Measurements from ENCODE around the gene CD151. TPM values are rescaled to one million over a fixed set of nuclear protein-coding genes. Genes with fewer than 3 reads are reported as not detected.

Gene CD151
- polyA plus RNA-seq, 1 donor (not counting 4 experiments of a cell fraction or from before 2014, with no cell fraction given) = 434 TPM

DNA sequence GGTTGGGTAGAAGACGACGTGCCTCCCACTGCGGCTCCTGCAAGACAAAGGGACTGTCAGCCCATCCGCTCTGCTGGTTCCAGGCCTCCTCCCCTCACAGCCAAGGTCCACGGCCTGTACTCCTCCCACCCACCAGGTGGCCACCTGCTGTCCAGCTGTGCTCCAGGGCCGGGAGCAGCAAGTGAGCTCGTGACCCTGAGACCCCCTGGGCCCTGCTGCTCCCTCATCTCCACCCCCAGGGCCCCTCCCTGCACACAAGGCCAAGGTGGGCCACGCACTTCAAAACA, 37.3 kb downstream of the CD151 start:
- Histone ChIP-seq H3K9me3 (ENCODE audit: control insufficient read depth, low read depth, low read length) (no peaks in the 10 kb centered on the region), H2AFZ (ENCODE audit: control insufficient read depth, low read length) (no peak overlapping the region), H3K9ac (ENCODE audit: control insufficient read depth, extremely low read depth, insufficient read depth, low read length) (no peak overlapping the region), H3K27me3 (ENCODE audit: control insufficient read depth, extremely low read depth, insufficient read depth, low read length) (peaks cover 2% of the 10 kb centered on the region), H3K9me1 (ENCODE audit: control insufficient read depth, extremely low read depth, insufficient read depth, low read length) (no peaks in the 10 kb centered on the region), H4K20me1 (ENCODE audit: control insufficient read depth, extremely low read depth, insufficient read depth, low read length) (peaks cover 2% of the 10 kb centered on the region), H3K36me3 (ENCODE audit: control insufficient read depth in 2 of 2, extremely low read depth in 1 of 2, insufficient read depth in 2 of 2, low read length in 2 of 2) (peaks cover 0 to 9% of the 10 kb centered on the region in 2 experiments), H3K4me3 (ENCODE audit: control insufficient read depth in 2 of 3, extremely low read depth in 1 of 3, insufficient read depth in 2 of 3, low read depth in 1 of 3, low read length in 3 of 3) (no peak overlapping the region), H3K79me2 (ENCODE audit: control insufficient read depth, insufficient read depth, low read length) (no peaks in the 10 kb centered on the region), H3K4me2 (ENCODE audit: control insufficient read depth, extremely low read depth, insufficient read depth, low read depth, low read length) (no peak overlapping the region), H3K4me1 (ENCODE audit: control insufficient read depth, extremely low read depth, insufficient read depth, low read length) (no peaks in the 10 kb centered on the region), H3K27ac (ENCODE audit: control insufficient read depth, insufficient read depth, low read length) (no peak overlapping the region)
- dilution Hi-C loops (cut with MboI; ENCODE audit: extremely low pct_ligation_motif_present, low sequenced_read_pairs) = no loop called here
- FAIRE-seq (no peak), DNase-seq (ENCODE audit: low read depth, low spot score) (no peak)
- no peak for TF ChIP-seq EZH2 (IDR thresholded peaks at IDR 0.05; ENCODE audit: low read length)
- TF ChIP-seq, protein P1, sequence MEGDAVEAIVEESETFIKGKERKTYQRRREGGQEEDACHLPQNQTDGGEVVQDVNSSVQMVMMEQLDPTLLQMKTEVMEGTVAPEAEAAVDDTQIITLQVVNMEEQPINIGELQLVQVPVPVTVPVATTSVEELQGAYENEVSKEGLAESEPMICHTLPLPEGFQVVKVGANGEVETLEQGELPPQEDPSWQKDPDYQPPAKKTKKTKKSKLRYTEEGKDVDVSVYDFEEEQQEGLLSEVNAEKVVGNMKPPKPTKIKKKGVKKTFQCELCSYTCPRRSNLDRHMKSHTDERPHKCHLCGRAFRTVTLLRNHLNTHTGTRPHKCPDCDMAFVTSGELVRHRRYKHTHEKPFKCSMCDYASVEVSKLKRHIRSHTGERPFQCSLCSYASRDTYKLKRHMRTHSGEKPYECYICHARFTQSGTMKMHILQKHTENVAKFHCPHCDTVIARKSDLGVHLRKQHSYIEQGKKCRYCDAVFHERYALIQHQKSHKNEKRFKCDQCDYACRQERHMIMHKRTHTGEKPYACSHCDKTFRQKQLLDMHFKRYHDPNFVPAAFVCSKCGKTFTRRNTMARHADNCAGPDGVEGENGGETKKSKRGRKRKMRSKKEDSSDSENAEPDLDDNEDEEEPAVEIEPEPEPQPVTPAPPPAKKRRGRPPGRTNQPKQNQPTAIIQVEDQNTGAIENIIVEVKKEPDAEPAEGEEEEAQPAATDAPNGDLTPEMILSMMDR (optimal IDR thresholded peaks at IDR 0.05 in 1 of 3, IDR thresholded peaks at IDR 0.05 in 1 of 3, conservative IDR thresholded peaks at IDR 0.05 in 1 of 3; ENCODE audit: extremely low read depth in 1 of 3, insufficient read depth in 2 of 3, low read length in 3 of 3) = peak in 2 of 3 experiments; percentile 13 to 38

DNA sequence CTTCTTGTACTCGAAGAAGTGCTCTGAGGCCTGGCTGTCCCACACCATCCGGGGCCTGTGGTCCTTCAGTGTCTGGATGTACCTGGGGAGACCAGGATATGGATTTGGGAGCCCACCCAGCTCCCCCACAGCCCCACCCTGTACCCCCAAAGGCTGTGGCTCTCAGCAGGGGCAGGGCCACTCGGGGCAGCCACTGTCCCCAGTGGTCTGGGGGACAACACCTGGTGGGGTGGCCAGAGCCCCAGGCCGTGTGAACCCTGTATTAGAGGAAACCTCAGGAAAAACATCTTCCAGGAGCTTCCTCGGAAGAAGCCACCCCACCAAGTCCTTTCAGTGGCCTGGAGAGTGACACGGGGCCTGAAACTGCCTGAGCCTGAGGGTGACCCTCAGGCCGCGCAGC, 37.7 kb downstream of the CD151 start:
- Histone ChIP-seq H3K36me3 (ENCODE audit: control insufficient read depth in 2 of 2, extremely low read depth in 1 of 2, insufficient read depth in 2 of 2, low read length in 2 of 2) (peaks cover 0 to 9% of the 10 kb centered on the region in 2 experiments), H3K4me1 (ENCODE audit: control insufficient read depth, extremely low read depth, insufficient read depth, low read length) (no peaks in the 10 kb centered on the region), H3K27ac (ENCODE audit: control insufficient read depth, insufficient read depth, low read length) (no peak overlapping the region), H3K9me1 (ENCODE audit: control insufficient read depth, extremely low read depth, insufficient read depth, low read length) (no peaks in the 10 kb centered on the region), H2AFZ (ENCODE audit: control insufficient read depth, low read length) (no peak overlapping the region), H3K9ac (ENCODE audit: control insufficient read depth, extremely low read depth, insufficient read depth, low read length) (no peak overlapping the region), H3K27me3 (ENCODE audit: control insufficient read depth, extremely low read depth, insufficient read depth, low read length) (peaks cover 2% of the 10 kb centered on the region), H4K20me1 (ENCODE audit: control insufficient read depth, extremely low read depth, insufficient read depth, low read length) (peaks cover 2% of the 10 kb centered on the region), H3K4me2 (ENCODE audit: control insufficient read depth, extremely low read depth, insufficient read depth, low read depth, low read length) (no peak overlapping the region), H3K4me3 (ENCODE audit: control insufficient read depth in 2 of 3, extremely low read depth in 1 of 3, insufficient read depth in 2 of 3, low read depth in 1 of 3, low read length in 3 of 3) (no peak overlapping the region), H3K9me3 (ENCODE audit: control insufficient read depth, low read depth, low read length) (no peaks in the 10 kb centered on the region), H3K79me2 (ENCODE audit: control insufficient read depth, insufficient read depth, low read length) (no peaks in the 10 kb centered on the region)
- DNase-seq (ENCODE audit: low read depth, low spot score) = no peak
- dilution Hi-C loops (cut with MboI; ENCODE audit: extremely low pct_ligation_motif_present, low sequenced_read_pairs) = no loop called here
- no peak for FAIRE-seq
- TF ChIP-seq, protein P1 (optimal IDR thresholded peaks at IDR 0.05 in 1 of 3, IDR thresholded peaks at IDR 0.05 in 1 of 3, conservative IDR thresholded peaks at IDR 0.05 in 1 of 3; ENCODE audit: extremely low read depth in 1 of 3, insufficient read depth in 2 of 3, low read length in 3 of 3) = no peak
- no peak for TF ChIP-seq EZH2 (IDR thresholded peaks at IDR 0.05; ENCODE audit: low read length)
